Activated CD8-positive, alpha-beta memory T cell treated with anti-CD3 and anti-CD28 coated beads for 4 hours (primary cell): ENCODE results near the gene PNMT.

Experiments used
- DNase-seq, 2 donors: peaks; one replicate each; pipeline ENCODE4 v3.0.0-alpha.2; 2020; ENCODE audit warnings: low read depth in 2 of 2

Gene PNMT

DNA sequence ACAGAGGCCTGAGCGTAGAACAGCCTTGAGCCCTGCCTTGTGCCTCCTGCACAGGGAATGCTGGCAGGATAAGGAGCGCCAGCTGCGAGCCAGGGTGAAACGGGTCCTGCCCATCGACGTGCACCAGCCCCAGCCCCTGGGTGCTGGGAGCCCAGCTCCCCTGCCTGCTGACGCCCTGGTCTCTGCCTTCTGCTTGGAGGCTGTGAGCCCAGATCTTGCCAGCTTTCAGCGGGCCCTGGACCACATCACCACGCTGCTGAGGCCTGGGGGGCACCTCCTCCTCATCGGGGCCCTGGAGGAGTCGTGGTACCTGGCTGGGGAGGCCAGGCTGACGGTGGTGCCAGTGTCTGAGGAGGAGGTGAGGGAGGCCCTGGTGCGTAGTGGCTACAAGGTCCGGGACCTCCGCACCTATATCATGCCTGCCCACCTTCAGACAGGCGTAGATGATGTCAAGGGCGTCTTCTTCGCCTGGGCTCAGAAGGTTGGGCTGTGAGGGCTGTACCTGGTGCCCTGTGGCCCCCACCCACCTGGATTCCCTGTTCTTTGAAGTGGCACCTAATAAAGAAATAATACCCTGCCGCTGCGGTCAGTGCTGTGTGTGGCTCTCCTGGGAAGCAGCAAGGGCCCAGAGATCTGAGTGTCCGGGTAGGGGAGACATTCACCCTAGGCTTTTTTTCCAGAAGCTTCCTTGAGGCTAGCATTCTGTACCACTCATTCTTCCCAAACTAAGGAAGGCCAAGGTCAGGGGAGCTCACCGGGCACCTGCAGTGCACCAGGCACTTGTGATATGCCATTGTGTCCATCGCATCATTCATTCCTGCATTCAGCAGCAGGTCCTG is 1.9 kb downstream of the PNMT start:
- DNase-seq: no peak

- no peak for DNase-seq
Observed at GRCh38 chr17:39670746-39671145, 2.5 kb downstream of the PNMT start.

DNA sequence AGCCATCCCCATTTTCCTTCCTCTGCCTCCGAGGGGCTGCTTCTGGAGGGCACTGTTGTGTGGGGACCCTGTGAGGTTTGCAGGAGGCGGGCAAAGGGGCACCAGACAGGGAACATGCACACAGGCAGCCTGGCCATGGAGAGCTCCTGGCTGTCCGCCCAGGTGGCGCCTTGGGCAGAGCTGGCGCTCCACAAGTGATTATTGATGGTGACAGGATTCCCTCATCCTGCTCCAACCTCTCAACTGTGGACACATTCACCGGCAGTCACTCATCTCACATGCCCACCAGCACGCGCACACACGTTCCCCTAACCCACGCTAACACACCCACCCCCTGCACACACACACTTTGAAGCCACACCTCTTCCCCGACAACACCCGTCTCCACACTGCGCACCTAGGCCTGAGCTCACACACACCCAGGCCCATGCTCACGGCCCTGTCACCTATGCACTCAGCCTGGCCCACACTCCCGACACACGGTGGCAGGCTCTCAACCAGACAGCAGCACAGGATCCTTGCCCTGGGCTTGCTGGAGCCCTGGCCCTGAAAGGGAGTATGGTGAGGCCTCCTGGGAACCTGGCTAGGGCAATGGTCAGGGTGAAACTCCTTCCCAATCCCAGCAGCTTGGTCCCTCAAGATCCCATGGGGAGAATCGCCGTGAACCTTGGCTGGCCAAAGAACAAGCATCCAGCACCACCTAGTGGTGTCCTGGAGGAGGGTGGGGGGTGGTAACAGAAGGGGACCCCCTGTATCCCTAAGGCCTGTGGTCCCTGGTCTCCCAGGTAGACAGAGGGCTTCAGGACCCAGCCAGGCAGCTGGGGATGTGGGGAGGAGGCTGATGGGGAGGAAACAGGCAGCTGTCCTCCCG is 3.6 kb downstream of the PNMT start:
- DNase-seq: no peak

GRCh38 chr17:39672522-39673334 is 4.5 kb downstream of the PNMT start:
- no peak for DNase-seq

DNA sequence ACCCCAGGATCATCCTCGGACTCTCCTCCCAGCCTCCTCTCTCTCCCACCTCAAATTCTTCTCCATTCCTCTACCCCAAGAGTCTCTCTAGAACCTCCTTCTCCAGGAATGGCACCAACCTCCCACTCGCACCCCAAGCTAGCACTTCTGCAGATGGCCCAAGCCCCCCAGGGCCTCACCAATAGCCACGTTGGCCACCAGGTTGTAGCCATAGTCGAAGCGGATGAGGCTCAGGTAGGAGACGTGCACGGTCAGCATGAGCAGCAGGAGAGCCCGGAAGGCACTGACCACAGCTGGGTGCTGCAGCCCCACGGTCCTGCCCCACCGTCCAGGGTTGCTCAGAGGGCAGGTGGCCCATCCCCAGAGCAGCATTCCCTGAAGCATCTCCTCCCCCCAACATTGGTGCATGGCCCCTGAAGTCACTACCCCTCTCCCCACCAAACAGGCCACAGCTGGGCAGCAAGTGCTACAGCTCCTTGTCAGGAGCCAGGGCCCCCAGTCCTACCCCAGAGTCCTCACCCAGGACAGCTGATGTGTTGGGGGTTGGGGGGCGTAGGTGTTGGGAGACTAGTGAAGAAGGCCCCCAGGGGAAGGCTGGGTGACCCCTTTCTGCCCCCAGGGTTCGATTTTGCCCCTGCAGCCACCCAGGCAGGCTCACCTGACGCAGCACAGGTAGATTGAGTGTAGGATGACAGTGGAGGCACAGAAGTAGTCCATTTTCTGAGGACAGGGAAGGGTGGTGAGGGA is 5.3 kb downstream of the PNMT start:
- DNase-seq: no peak

GRCh38 chr17:39674179-39674578 is 5.9 kb downstream of the PNMT start:
- DNase-seq: no peak

- DNase-seq: no peak
Observed at GRCh38 chr17:39674702-39675389, 6.6 kb downstream of the PNMT start.

DNA sequence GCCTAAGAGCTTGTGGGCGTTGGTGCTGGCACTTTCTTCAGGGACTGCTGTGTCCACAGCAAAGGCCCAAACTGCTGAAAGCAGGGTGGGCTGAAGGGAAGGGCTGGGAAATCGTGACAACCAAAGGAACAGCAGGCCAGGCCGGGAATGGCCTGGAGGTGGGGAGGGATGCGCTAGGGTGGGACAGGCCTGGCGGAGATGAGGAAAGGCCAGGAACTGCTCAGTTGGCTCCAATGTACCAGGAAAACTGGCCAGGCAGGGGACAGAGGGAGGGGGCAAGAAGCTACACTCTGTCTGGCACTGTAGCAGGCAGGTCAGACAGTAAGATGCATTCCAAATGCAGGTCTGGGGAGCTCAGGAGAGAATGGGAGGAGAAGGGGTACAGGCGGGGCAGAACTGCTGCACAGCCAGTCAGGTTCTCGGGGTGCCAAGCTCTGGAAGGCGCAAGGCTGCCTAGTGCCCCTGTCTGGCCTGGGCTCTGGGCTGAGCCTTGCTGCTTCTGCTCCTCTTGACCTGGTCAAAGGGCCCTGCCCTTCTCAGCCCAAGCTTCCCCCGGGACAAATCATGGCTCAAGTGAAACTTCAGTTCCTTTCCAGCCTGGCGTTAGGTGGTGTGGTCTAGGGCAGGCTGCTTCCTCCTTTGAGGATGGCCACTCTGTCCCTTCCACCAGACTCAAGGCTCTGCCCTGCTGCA is 7.3 kb downstream of the PNMT start:
- DNase-seq: no peak

DNA sequence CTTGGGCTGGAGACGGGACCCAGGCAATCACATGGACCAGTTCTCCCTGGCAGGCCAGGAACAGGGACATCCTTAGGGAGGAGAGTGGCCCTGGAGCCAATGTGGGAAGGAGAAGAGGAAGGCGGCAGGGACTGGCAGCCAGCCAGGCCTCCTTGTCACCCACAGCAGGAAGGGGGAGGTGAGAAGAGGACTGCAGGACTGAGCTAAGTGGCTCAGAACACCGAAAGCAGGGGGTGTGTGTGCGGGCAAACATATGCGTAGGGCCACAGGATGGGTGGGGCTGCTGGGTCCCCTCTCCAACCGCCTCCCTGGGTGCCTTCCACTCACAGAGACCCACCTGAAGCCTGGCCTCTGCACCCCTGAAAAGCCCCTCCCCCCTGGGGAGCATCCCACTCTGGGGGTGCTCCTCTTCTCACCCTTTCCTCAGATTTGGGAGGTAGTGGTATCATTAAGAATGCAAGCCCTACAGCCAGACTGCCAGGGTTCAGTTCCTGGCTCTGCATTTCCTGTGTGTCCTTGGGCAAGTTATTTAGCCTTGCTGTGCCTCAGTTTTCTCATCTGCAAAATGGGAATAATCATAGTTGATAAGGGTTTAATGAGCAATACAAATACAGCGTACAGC is 8.1 kb downstream of the PNMT start:
- peak; percentile 15 to 17 for DNase-seq

GRCh38 chr17:39677072-39677471 is 8.8 kb downstream of the PNMT start:
- no peak for DNase-seq

GRCh38 chr17:39677542-39678339 is 9.5 kb downstream of the PNMT start:
- no peak for DNase-seq

- DNase-seq: no peak
Observed at GRCh38 chr17:39678340-39679116, 10.3 kb downstream of the PNMT start.

DNA sequence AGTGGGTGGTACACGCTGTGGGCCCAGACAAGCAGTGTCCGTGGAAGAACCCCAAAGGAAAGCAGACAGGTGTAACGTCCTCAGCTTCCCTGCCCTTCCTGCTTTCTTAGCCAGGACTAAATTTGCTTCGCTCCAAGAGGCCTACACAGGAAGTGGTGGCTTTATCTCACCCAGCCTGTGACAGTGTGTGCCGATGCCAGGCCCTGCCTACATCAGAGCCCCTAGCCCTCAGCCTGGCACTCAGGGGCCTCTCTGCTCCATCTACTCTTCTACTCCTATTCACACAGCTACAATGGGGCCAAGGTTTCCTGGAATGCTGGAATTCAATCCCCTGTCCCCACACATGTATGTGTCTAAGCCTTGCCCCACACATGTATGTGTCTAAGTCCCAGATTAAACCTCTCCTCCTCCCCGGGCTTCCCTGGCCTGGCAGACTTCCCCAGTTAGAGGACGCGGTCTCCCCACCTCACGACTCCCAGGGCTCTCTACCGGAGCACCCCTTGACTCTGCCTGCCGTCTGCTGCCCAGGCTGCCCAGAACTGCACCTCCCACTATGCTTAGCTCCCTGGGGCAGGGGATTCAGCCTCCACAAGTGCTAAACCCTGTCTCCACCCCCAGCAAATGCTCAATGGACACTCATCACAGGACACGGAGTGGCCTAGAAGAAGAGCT is 11.4 kb downstream of the PNMT start:
- DNase-seq: no peak

GRCh38 chr17:39683295-39683939 is 15.2 kb downstream of the PNMT start:
- no peak for DNase-seq

- DNase-seq: no peak
Observed at GRCh38 chr17:39684369-39685192, 16.3 kb downstream of the PNMT start.

GRCh38 chr17:39687101-39687545 is 18.9 kb downstream of the PNMT start:
- no peak for DNase-seq
